HUES64 (cell line): ENCODE data around the gene BFSP2.
"Not testable (repeated sequence)": the region's sequence is repeated elsewhere in the genome, so short reads cannot be mapped to it uniquely, and the experiment has no call there.

ENCODE experiments used
- H3K27ac ChIP-seq: 2 replicates; pipeline ENCODE4 v1.7.0; 2013; ENCODE audit warnings: low read depth, low read length, inconsistent platforms
- H3K27me3 ChIP-seq: 2 replicates; pipeline ENCODE4 v1.6.1; 2013; ENCODE audit warnings: mild to moderate bottlenecking, low read length; ENCODE audit not compliant: insufficient read depth
- H3K36me3 ChIP-seq: 2 replicates; pipeline ENCODE4 v1.6.1; 2013; ENCODE audit warnings: mild to moderate bottlenecking, low read length; ENCODE audit not compliant: insufficient read depth
- H3K4me1 ChIP-seq: 2 replicates; pipeline ENCODE4 v1.6.1; 2013; ENCODE audit warnings: mild to moderate bottlenecking, low read length, moderate library complexity; ENCODE audit not compliant: insufficient read depth
- H3K4me3 ChIP-seq: 2 replicates; pipeline ENCODE4 v1.5.1; 2013; ENCODE audit warnings: mild to moderate bottlenecking, low read length, moderate library complexity
- H3K9ac ChIP-seq: 2 replicates; pipeline ENCODE4 v1.6.1; 2013; ENCODE audit warnings: mild to moderate bottlenecking, low read depth, low read length
- H3K9me3 ChIP-seq: 2 replicates; pipeline ENCODE4 v1.6.1; 2013; ENCODE audit warnings: low read depth, low read length; ENCODE audit not compliant: insufficient read depth
- WGBS: fragments of 150-250, 120-280 bp; methylation state at CpG from one replicate; pipeline ENCODE4 v1.1.7; 2013; ENCODE audit warnings: missing lambda C conversion rate; 5-methylcytosine and 5-hydroxymethylcytosine counted together

The BFSP2 gene

GRCh38 chr3:133474251-133474801, 74.5 kb downstream of the BFSP2 start:
- no peaks in the 10 kb centered on the region for H3K27me3 ChIP-seq
- H3K4me3 ChIP-seq, result no peak overlapping the region
- WGBS, result 88% methylated on average over 8 of the region's 8 CpGs
- no peaks in the 10 kb centered on the region for H3K9me3 ChIP-seq
- H3K27ac ChIP-seq, result no peak overlapping the region
- H3K9ac ChIP-seq, result no peak overlapping the region
- no peaks in the 10 kb centered on the region for H3K36me3 ChIP-seq
- H3K4me1 ChIP-seq, result peaks cover 39% of the 10 kb centered on the region

GRCh38 chr3:133474817-133475216, 75.0 kb downstream of the BFSP2 start:
- Histone ChIP-seq H3K4me3 (no peak overlapping the region), H3K4me1 (peaks cover 43% of the 10 kb centered on the region), H3K9ac (no peak overlapping the region), H3K9me3 (no peaks in the 10 kb centered on the region), H3K27ac (no peak overlapping the region), H3K36me3 (no peaks in the 10 kb centered on the region), H3K27me3 (no peaks in the 10 kb centered on the region)
- WGBS, result 98% methylated on average over 4 of the region's 4 CpGs

- Histone ChIP-seq H3K4me1 (peaks cover 49% of the 10 kb centered on the region), H3K27me3 (no peaks in the 10 kb centered on the region), H3K36me3 (no peaks in the 10 kb centered on the region), H3K9me3 (no peaks in the 10 kb centered on the region), H3K4me3 (no peak overlapping the region), H3K27ac (no peak overlapping the region), H3K9ac (no peak overlapping the region)
- 92% methylated on average over 5 of the region's 5 CpGs for WGBS
Observed at GRCh38 chr3:133475245-133476010, 75.6 kb downstream of the BFSP2 start.

GRCh38 chr3:133476971-133477375, 77.1 kb downstream of the BFSP2 start:
- Histone ChIP-seq H3K27ac (no peak overlapping the region), H3K4me1 (peaks cover 51% of the 10 kb centered on the region), H3K36me3 (no peaks in the 10 kb centered on the region), H3K4me3 (no peak overlapping the region), H3K27me3 (no peaks in the 10 kb centered on the region), H3K9me3 (no peaks in the 10 kb centered on the region), H3K9ac (no peak overlapping the region)
- 89% methylated on average over 6 of the region's 6 CpGs for WGBS

GRCh38 chr3:133477487-133477886, 77.6 kb downstream of the BFSP2 start:
- no peaks in the 10 kb centered on the region for H3K27me3 ChIP-seq
- no peak overlapping the region for H3K27ac ChIP-seq
- no peaks in the 10 kb centered on the region for H3K9me3 ChIP-seq
- H3K36me3 ChIP-seq, result no peaks in the 10 kb centered on the region
- no peak overlapping the region for H3K9ac ChIP-seq
- no peak overlapping the region for H3K4me3 ChIP-seq
- peaks cover 49% of the 10 kb centered on the region for H3K4me1 ChIP-seq

- H3K4me1 ChIP-seq, result peaks cover 39% of the 10 kb centered on the region
- H3K9me3 ChIP-seq, result no peaks in the 10 kb centered on the region
- H3K9ac ChIP-seq, result no peak overlapping the region
- H3K27ac ChIP-seq, result no peak overlapping the region; the same call in 1 of the 2 replicates
- H3K4me3 ChIP-seq, result no peak overlapping the region
- 38% methylated on average over 1 of the region's 1 CpG for WGBS
- no peaks in the 10 kb centered on the region for H3K36me3 ChIP-seq
- H3K27me3 ChIP-seq, result no peaks in the 10 kb centered on the region
Observed at GRCh38 chr3:133478624-133479023, 78.8 kb downstream of the BFSP2 start.

- Histone ChIP-seq H3K9me3 (no peaks in the 10 kb centered on the region), H3K4me3 (no peak overlapping the region), H3K27me3 (no peaks in the 10 kb centered on the region), H3K4me1 (peaks cover 32% of the 10 kb centered on the region), H3K9ac (no peak overlapping the region), H3K36me3 (no peaks in the 10 kb centered on the region), H3K27ac (no peak overlapping the region)
- 89% methylated on average over 2 of the region's 2 CpGs for WGBS
Observed at GRCh38 chr3:133479401-133479800, 79.5 kb downstream of the BFSP2 start.

- H3K4me3 ChIP-seq, result no peak overlapping the region
- H3K36me3 ChIP-seq, result no peaks in the 10 kb centered on the region
- H3K9me3 ChIP-seq, result peaks cover 6% of the 10 kb centered on the region; the same call in 1 of the 2 replicates
- H3K4me1 ChIP-seq, result peaks cover 25% of the 10 kb centered on the region; the same call in 1 of the 2 replicates
- WGBS, result 82% methylated on average over 7 of the region's 7 CpGs
- H3K27ac ChIP-seq, result no peak overlapping the region
- peak overlapping the region; percentile 1; the same call in 1 of the 2 replicates for H3K9ac ChIP-seq
- no peaks in the 10 kb centered on the region for H3K27me3 ChIP-seq
Observed at GRCh38 chr3:133479895-133480669, 80.2 kb downstream of the BFSP2 start.

- not testable (repeated sequence) for H3K36me3 ChIP-seq, H3K9ac ChIP-seq, H3K27me3 ChIP-seq, H3K4me3 ChIP-seq, H3K27ac ChIP-seq
- 91% methylated on average over 3 of the region's 5 CpGs for WGBS
- Histone ChIP-seq H3K4me1 (peaks cover 24% of the 10 kb centered on the region; the same call in 1 of the 2 replicates), H3K9me3 (peaks cover 24% of the 10 kb centered on the region)
Observed at GRCh38 chr3:133482474-133482873, 82.6 kb downstream of the BFSP2 start.

- H3K4me3 ChIP-seq, result no peak overlapping the region
Observed at GRCh38 chr3:133486658-133487057, 86.8 kb downstream of the BFSP2 start.

GRCh38 chr3:133487204-133487603, 87.3 kb downstream of the BFSP2 start:
- Histone ChIP-seq H3K9me3 (peaks cover 39% of the 10 kb centered on the region), H3K9ac (no peak overlapping the region), H3K27ac (no peak overlapping the region), H3K4me3 (no peak overlapping the region), H3K36me3 (no peaks in the 10 kb centered on the region), H3K27me3 (no peaks in the 10 kb centered on the region), H3K4me1 (peaks cover 6% of the 10 kb centered on the region; the same call in 1 of the 2 replicates)
- 94% methylated on average over 4 of the region's 4 CpGs for WGBS

More at GRCh38 chr3:133486658-133487057, 86.8 kb downstream of the BFSP2 start:
- Histone ChIP-seq H3K9ac (no peak overlapping the region), H3K9me3 (peaks cover 39% of the 10 kb centered on the region), H3K27me3 (no peaks in the 10 kb centered on the region), H3K4me1 (peaks cover 6% of the 10 kb centered on the region; the same call in 1 of the 2 replicates), H3K36me3 (no peaks in the 10 kb centered on the region), H3K27ac (no peak overlapping the region)
- WGBS, result 95% methylated on average over 5 of the region's 5 CpGs
